GM21360 (cell line): Measurements from ENCODE around the gene GAB4.
"Not testable (repeated sequence)": the region's sequence is repeated elsewhere in the genome, so short reads cannot be mapped to it uniquely, and the experiment has no call there.

ENCODE experiments used
- ATAC-seq: cut with Tn5 transposase; IDR thresholded peaks from one replicate; pipeline ENCODE4 v1.9.1; 2021; ENCODE audit warnings: mild to moderate bottlenecking, moderate library complexity; ENCODE audit not compliant: unreplicated experiment

Gene GAB4

GRCh38 chr22:16960220-16960883, 47.7 kb downstream of the GAB4 start:
- ATAC-seq, result no peak

DNA sequence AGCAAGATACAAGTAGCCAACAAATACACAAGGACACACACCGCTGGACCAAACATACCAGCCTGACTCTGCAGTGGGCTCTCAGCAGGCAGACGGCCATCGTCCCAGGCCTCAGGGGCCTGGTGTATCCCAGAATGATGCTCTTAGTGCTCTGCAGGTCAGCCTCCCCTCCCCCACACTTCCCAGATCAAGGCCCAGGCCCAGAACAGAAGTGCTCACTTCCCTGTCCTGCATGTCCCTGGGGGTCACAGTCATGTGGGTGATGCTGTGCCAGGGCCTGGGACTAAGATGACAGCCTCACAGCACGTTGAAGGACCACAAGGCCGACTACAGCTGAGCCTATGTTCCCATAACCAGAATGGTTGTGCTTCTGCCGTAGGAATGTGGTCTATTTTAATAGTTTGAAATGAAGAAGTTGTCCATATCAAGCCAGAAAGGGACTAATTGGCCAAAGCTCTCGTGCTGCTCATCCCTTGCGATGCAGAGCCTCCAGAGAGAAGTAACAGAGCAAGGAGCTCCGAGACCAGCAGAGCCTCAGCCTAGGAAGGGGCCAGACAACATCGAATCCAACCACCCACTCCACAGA, 48.6 kb downstream of the GAB4 start:
- no peak for ATAC-seq

DNA sequence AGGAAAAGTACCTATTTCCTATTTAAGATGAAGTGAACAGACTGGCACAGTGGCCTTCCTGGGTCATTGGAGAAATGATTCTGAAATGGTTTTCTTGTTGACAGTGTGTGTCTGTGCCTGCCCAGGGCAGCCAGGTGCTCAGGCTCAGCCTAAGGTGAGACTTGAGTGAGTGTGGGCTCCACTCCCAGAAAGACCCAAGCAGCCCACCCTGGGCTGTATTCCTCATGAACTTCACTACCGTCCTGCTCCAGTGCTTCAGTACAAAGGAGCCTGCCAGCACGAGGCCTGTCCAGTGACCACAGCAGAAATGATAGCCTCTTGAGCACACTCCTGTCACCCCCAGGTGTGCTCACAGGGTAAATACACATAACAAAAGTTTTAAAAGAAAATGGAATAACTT, 49.5 kb downstream of the GAB4 start:
- ATAC-seq, result no peak

- ATAC-seq, result no peak
Observed at GRCh38 chr22:16957781-16958180, 50.2 kb downstream of the GAB4 start.

GRCh38 chr22:16956290-16956689, 51.7 kb downstream of the GAB4 start:
- ATAC-seq, result no peak

DNA sequence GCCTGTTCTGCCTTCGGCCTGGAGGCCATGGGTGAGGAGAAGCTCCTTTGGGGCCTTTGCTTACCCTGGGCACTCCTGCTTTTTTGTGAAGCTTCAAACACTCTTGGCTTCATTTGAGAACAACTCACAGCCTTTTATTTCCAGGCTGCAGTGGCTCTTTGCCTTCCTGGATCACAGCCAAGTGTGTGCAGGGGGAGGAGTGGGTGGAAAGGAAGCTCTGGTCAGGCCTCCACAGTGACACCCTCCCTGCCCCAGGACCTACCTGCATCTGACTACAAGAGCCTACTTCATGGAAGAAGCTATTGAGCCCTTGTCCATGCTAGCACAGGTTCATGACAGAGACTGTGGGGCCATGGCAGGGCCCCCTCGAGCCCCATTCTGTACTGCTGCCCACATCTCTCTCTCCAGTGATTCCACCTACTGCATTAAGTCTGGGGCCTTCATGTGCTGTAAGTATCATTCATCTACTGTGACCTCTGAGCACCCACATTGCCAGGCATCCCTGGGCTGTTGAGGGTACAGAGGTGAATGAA, 52.3 kb downstream of the GAB4 start:
- no peak for ATAC-seq

DNA sequence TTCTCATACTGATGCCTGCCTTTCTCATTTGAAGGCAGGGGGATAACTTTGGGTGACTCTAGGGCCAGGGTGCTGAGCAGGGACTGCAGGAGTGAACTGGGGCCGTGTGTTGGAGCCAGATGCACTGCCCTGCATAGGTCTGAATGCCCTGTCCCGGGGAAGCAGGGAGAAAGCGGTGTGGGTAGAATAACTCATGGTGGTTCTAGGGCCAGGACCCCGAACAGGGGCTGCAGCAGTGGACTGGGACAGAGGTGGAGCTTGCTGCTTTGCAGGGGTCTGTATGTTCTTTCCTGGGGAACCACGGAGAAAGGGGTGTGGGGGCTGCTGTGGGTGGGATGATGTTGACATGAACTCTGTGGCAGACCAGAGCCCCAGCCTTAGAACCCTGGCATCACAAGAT, 52.9 kb downstream of the GAB4 start:
- ATAC-seq, result no peak

DNA sequence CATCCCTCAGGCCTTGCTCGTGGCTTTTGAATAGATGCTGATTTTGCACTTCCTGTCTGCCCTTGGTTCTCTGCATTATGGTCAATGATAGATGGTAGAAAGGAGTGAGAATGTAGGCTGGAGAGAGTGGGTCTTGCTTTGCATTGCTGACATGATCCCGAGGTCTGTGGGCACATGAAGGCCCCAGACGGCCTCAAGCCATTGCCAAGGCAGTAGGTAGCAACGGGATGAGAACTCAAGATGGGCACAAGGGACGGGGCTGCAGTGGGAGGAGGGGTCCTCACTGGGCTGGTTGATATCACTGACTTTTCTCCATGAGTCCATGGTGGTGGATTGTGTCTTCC, 54.0 kb downstream of the GAB4 start:
- no peak for ATAC-seq

- ATAC-seq, result no peak
Observed at GRCh38 chr22:16953206-16954059, 54.6 kb downstream of the GAB4 start.

GRCh38 chr22:16949561-16949960, 58.5 kb downstream of the GAB4 start:
- no peak for ATAC-seq

- no peak for ATAC-seq
Observed at GRCh38 chr22:16937811-16938210, 70.2 kb downstream of the GAB4 start.

GRCh38 chr22:16937209-16937608, 70.8 kb downstream of the GAB4 start:
- not testable (repeated sequence) for ATAC-seq

DNA sequence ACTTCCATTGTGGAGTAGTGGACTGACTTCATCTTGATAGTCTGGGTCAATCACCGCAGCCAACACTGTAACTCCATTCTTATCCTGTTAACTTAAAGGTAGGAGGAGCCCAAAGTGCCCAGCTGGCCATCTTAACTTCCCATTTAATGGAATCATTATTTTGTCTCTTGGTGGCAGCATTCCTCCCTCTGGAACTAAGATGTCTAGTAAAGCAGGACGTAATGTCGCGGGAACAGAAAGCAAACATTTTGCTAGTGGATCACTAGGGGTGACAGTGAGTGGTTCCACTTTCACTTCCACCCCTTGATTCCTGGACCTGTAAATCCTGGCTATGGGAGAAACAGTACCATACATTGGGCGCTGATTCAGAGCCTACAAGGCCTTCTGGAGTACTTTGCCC, 71.4 kb downstream of the GAB4 start:
- no peak for ATAC-seq

DNA sequence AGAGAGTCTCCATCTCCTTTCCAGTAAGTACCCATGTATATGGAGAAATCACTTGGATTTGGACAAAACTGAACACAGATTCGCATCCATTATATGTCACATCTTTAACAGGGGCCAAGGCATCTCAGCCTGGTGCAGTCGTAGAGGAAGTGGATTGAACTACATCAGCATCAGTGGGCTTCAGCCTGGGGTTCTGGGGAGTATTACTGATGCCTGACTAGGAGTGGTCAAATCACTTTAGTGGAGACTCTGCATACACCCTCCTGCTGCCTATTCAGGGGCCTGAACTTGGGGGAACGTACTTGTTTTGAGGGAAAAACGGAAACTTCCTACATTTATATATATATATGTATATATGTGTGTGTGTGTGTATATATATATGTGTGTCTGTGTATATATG, 72.8 kb downstream of the GAB4 start:
- no peak for ATAC-seq

- no peak for ATAC-seq
Observed at GRCh38 chr22:16933291-16934282, 74.4 kb downstream of the GAB4 start.

- no peak for ATAC-seq
Observed at GRCh38 chr22:16932577-16932976, 75.4 kb downstream of the GAB4 start.

DNA sequence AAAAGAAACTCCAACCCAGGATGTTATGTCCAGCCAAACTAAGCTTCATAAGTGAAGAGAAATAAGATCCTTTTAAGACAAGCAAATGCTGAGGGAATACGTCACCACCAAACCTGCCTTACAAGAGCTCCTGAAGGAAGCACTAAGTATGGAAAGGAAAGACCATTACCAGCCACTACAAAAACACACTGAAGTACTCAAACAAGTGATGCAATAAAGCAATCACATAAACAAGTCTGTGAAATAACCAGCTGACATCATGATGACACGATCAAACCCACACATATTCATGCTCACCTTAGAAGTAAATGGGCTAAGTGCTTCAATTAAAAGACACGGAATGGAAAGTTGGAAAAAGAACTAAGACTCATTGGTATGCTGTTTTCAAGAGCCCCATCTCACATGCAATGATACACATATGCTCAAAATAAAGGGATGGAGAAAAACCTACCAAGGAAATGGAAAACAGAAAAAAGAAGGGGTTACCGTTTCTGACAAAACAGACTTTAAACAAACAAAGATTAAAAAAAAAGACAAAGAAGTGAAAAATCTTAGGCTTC, 82.5 kb downstream of the GAB4 start:
- no peak for ATAC-seq

DNA sequence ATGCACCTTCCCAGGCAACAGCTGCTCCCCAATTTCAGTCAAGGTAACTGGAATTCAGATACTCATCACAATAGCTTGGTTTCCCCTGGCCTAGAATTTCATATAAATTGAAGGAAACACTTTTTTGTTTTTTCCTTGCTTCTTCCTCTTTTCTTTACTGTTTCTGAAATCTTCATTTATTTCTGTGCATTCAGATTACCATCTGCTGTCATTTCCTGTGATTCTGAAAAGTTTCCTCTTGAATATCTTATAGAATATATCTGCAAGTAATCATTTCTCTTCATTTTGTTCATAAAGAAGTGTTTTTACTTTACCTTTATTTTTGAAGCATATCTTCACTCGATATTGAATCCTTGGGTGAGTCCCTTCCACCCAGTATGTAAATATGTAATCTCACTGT, 85.3 kb downstream of the GAB4 start:
- ATAC-seq, result no peak

GRCh38 chr22:16922076-16922475, 85.9 kb downstream of the GAB4 start:
- ATAC-seq, result no peak
